HL-60/S4 (cell line): Measurements from ENCODE around the gene TRAPPC1.

Experiments used
- in situ Hi-C: fragments of 300-500 bp; cut with MboI; formaldehyde crosslinking; loops from 2 replicates; pipeline ENCODE4 v1.14.3; 2022; ENCODE audit warnings: low sequenced_read_pairs

The TRAPPC1 gene

DNA sequence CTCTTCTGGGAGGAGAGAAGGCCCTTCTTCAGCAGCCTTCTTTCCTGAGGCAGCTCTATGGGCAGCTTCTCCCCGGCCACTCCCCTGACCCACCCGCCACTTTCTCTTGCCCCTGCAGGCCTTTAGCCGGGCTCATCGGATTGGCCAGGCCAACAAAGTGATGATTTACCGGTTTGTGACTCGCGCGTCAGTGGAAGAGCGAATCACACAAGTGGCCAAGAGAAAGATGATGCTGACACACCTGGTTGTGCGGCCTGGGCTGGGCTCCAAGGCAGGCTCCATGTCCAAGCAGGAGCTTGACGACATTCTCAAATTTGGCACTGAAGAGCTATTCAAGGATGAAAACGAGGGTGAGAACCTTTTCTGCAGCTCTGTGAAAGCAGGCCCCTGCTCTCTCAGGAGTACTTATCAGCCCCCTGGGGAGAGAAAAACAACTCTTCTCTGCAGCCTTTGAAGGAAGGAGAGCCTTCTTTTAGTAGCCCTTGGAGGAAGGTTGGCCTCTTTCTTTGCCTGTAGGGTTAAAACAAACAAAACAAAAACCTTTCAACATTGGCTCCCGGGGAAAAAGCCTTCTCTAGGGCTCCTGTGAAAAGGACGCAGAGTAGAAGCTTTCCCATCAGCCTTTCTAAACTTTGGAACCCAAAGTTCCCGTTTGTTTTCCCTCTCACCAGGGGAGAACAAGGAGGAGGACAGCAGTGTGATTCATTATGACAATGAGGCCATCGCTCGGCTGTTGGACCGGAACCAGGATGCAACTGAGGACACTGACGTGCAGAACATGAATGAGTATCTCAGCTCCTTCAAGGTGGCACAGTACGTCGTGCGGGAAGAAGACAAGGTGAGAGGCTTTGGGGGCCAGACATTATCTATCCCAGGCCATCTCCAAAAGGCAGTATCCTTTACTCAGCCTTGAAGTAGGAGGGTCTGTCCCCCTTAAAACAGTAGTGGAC, 28.3 kb downstream of the TRAPPC1 start:
- in situ Hi-C loops: no loop called here

DNA sequence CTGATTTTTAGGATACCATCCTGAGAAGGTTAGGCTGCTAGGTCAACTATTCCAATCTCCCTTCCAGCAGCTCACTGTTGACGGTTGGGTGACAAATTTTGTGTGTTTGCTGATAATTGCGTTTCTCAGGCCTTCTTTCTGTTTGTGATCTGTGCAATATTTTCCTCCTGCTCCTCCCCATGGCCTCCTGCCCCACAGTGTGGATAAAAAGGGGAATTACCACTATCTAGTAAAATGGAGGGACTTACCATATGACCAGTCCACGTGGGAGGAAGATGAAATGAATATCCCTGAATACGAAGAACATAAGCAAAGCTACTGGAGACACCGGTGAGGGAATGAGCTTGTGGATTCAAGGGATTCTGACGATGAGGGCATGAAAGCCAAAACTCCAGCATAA, 34.0 kb downstream of the TRAPPC1 start:
- in situ Hi-C loops: no loop called here

DNA sequence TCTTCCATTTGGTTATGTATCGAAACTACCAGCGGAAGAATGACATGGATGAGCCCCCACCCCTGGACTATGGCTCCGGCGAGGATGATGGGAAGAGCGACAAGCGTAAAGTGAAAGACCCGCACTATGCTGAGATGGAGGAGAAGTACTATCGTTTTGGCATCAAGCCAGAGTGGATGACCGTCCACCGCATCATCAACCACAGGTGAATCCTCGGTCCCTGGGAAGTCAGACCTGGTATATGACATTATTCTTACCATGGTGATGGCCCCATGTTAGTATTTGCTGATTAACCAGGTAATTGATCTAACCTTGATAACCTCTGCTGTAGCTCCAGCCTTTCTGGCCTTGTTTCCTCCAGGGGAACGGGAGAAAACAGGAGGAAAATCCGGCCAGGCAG, 34.7 kb downstream of the TRAPPC1 start:
- in situ Hi-C loops: no loop called here

DNA sequence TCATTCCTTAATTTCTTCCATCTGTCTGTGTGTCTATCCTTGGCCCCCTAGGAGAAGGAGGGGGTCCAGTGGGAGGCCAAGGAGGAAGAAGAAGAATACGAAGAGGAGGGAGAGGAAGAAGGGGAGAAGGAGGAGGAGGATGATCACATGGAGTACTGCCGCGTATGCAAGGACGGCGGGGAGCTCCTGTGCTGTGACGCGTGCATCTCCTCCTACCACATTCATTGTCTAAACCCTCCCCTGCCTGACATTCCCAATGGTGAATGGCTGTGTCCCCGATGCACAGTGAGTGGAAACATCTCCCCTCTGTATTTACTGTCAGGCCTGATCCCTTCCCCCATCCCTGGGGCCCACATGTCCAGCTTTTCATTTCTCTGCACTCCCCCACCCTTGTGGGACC, 36.9 kb downstream of the TRAPPC1 start:
- in situ Hi-C loops: no loop called here

DNA sequence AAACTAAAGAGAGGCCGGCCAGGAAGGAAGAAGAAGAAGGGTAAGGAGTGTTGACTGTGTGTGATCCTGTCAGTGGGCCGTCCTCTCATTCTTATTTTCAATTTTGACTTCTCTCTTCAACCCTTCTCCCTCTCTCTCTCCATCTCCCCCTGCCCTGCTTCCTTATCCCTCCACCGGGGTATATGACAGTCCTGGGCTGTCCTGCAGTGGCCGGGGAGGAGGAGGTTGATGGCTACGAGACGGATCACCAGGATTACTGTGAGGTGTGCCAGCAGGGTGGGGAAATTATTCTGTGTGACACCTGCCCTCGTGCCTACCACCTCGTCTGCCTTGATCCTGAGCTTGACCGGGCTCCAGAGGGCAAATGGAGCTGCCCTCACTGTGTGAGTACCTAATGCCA, 37.5 kb downstream of the TRAPPC1 start:
- in situ Hi-C loops: no loop called here

DNA sequence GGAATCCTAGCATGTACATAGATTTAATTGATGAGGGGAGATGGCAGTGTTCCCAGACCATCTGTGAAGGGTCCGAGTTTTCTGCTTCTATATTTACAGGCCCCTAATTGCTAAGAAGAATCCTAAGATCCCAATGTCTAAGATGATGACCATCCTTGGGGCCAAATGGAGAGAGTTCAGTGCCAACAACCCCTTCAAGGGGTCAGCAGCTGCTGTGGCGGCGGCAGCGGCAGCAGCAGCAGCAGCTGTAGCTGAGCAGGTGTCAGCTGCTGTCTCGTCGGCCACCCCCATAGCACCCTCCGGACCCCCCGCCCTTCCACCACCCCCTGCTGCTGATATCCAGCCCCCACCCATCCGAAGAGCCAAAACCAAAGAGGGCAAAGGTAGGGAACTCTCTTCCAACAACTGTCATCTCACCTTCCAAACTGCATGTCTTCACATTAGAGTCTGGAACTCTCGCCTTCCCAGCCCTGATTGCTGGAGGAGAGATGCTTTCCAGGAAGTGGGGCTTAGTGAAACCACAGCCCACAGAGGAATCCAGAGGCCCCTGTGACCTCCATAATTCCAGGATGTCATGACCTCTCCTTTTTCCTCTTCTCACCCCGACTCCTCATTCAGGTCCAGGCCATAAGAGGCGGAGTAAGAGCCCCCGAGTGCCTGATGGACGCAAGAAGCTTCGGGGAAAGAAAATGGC, 38.4 kb downstream of the TRAPPC1 start:
- in situ Hi-C loops: no loop called here

DNA sequence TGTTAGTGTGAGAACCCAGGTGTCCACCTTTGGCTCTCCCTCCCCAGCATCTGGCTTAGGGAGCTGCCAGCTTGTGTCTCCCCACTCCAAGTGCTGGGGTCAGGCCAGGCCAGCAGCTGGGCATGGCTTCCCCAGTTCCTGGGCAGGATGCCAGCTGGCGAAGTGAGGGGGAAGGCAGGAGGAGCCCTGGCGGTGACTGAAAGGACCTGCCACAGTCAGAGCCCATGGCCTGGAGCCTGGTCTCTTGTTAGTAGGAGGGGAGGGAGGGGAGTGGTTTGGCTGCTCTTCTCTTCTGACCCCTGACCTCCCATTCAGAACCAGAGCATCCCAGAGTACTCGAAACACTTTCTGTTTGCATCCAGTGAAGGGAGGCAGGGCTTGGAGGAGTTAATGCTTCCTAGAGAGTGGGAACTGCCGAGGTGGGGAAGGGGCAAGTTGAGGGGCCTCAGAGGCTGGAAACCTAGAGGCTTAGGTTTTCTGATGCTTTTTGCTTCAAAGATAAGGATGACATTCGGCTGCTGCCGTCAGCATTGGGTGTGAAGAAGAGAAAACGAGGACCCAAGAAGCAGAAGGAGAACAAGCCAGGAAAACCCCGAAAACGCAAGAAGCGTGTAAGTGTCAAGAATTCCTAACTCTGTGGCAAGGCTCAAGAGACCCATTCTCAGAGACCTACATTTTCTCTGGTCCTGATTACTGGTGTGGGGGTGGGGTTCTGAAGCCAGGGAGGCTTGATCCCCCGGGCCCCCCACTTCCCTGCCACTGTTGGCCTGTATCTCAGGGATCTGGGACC, 42.4 kb downstream of the TRAPPC1 start:
- in situ Hi-C loops: no loop called here

DNA sequence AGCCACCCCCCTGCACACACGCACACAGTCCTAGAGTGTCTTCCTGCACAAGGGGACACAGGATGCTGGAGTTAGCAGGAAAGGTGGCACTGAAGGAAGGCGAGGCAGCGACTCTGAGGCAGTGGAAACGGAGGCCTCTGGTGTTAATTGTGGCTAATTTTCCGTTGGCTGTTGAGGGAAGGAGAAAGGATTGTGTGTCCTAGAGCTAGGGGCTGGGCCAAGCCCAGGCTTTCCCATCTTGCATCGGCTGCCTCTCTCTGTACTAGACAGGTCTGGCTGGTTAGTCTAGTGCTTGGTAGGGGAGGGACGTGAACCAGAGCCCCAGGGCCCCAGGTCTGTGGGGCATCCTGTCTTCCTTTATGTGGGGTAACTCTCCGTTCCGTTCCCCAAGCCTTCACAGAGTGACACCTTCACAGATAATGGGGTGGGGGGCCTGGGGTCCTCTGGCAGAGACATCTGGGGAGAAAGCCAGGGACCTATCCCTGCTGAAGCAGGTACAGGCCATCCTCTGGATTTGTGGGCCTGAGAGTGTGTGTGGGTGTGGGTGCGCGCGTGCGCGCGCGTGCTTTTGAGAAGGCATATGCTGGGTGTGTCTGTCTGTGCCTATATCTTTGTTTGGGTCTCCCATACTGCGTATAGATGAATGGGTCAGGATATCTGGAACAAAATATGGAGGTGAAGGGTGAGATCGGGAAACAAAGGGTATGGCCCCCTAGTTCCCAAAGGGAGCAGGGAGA, 43.4 kb downstream of the TRAPPC1 start, which contains the start of gene CHD3:
Gene CHD3 (plus strand): TSS at position 606 of the 737 bp plus-strand sequence. CDS start 212 bp downstream, outside the sequence.
- in situ Hi-C loops: no loop called here

DNA sequence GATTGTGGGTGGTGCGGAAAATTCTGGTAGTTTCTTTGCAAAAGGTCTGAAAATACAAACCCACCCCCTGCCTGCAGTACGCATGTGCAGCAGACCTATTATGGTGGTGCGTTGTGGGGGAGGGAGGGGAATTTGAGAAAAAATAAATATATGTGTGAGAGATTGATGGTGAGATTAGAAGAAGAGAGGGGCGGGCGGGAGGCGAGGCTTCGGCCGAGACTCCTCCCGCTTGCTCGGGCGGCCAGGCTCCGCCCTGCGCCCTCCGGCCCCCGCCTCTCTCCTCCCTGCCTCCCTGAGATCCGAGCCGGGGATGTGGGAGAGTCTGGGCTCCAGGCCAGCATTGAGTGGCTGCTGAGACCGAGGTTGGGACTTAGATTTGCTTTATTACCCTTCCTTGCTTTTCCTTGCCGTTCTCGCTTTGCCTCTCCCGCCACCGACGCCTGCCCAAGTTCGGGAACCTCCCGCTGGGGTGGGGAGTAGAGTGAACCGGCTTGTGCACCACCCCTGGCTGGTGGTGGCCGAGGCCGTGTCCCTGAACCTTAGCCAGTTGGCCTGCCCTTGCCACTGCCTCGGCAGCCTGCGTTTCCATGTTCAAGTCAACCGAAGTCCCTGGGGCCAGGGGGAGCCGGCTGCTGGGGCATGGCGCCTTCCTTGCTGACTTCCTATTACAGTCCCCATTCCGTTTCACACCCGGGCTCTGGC, 44.1 kb downstream of the TRAPPC1 start:
- in situ Hi-C loops: no loop called here

DNA sequence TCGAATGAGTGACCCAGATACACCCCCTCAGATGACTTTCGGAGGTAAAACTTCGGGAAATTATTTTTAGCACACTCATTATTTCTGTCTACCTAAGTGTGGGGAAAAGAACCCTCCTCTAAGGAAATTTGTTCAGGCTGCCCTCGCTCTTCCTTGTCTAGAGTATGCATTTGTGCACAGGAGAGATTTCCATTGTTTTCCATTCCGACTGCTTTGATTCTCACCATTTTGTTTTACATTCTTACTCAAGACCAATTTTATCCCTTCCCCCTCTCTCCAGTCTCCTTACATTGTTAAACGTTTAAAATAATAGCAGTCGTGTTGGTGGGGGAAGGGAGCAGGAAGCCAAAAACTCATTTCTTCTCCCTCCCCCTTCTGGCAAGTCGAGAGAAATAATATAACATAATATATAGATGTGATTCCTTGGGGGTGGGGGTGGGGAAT, 44.7 kb downstream of the TRAPPC1 start:
- in situ Hi-C loops: no loop called here

DNA sequence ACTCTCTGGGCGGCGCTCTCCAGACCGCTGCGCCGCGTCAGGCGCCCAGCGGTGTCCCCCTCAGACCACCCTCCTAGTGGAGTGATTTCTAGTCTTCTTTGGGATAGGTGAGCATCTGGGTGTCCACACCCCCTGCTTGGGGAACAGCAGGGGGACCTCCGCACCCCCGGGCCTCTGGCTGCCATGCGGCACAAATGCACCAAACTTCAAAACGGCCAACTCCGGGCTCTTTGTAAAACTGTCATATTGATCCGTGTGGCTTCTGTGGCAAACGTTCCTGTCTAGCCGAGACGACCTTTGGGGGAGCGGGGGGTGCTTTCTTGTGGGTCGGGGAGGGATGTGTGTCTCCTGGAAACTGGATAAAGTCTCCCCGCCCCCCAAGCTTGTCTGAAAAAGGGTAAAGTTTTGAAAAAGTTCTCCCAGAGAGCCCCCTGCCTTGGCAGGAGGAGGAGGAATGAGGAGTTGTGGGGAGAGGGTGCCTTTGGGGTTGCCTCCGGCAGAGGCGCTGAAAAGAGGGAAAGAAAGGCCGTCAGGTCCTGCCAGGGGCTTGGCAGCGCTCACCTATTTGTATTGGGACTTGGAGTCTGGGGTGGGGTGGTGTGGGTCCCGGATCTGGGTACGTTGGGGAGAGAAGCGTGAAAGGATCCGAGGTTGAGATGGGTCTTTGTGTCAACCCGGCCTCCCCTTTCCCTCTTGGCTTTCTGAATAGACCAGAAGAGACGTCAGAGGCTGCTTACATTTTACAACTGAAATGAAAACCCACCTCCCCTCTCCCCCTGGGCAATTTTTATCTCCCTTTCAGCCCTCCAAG, 45.3 kb downstream of the TRAPPC1 start:
- in situ Hi-C loops: no loop called here

DNA sequence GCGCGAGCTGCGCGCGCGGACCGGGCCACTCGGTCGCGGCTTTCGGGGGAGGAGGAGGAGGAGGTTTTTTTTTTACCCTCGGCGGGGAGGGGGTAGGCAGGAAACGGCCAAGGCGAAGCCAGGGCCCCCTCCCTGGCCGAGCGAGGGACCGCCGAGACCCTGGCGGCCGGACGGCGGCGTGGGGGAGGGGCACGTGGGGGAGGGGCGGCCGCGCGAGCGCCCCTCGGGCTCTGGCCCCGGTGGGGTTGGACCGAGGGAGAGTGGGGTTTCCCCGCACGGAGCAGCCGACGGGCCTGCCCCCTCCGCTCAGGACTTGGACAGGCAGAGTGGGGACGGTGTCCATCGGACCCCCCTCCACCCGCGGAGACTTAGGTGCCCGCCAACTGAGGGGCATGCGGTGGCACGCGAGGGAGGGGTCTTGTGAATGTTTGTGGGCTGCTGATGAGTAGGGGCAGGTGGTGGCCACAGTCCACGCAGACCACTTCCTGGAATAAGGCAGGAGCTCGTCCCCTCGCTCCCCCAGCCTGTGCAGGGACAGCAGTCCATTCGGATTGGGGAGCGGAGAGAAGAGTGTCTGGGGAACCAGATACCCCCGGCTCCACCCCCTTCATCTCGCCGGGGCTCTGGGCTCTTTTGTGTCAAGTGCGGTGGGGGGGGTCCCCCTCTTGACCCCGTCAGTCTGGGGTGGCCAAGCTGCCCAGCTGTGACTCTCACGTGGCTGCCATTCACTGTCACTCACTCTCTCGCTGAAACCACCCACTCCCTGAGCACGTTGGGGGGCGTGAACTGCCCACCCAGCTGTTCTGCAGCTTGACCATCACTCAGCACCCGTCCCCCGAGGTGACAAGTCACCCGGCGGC, 46.1 kb downstream of the TRAPPC1 start:
- in situ Hi-C loops: no loop called here

DNA sequence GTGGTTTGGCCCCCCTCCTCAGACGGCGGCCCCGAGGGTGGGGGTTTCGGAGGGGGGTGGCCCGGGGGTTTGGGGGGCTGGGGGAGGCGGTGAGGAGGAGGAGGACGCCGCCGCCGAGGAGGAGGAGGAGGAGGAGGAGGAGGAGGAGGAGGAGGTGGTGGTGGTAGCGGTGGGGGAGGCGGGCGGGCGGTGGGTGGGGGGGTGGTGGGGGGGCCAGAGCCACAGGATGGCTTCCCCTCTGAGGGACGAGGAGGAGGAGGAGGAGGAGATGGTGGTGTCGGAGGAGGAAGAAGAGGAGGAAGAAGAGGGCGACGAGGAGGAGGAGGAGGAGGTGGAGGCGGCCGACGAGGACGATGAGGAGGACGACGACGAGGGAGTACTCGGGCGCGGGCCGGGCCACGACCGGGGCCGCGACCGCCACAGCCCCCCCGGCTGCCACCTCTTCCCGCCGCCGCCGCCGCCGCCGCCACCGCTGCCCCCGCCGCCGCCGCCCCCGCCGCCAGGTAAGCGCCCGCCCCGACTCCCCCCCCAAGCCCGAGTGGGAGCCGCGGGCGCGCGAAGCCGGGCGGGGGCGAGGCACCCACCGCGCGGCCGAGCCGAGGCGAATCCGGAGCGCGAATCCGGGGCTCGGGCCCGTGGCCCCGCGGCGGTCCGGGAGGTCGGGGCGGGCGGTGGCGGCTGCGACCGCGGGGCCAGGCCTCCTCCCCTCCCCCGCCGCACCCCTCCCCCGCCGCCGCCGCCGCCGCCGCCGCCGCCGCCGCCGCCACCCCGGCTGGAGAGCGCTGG, 47.0 kb downstream of the TRAPPC1 start:
- in situ Hi-C loops: no loop called here

DNA sequence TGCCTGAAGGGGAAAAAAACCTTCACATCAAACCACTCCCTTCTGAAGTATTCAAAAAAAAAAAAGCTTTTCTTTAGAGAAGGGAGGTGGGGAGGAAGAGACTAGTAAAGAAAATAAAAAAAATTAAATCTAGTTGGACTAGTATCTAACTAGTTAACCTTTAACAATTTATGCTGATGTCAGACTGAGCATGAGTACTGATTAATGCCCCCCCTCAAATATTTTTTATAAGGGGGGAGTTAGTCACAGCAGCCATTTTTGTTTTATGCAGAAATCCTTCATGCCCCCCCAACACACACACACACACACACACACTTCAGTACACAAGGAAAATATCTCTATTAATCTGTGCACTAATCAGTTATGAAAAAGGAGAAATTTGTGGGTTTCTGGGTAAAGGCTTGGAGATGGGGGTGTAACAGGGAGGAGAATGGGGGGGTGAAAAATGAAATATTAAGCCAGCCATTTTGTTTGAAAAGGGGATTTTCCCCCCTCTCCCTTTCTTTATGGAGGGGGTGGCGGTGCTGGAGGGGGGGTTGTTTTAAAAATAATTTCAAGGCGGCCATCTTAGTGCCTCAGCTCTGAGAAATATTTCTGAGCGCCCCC, 47.9 kb downstream of the TRAPPC1 start:
- in situ Hi-C loops: no loop called here

DNA sequence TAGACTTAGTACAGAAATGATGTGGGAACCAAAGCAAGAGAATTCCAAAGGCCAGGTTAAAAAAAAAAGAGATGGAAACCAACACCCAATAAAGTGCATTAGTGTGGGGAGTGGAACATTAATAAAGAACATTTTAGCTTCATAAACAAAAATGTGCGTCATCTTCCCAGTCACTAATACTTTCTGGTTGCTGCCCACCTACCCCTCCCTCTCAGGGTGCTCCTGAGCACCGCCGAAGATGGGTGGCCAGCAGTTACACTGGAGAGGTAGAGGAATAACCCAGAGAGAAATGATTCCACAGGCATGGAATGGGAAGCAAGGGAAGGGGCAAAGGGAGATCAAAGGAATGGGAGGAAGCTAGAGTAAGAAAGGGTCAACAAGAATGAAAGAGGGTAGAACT, 49.1 kb downstream of the TRAPPC1 start:
- in situ Hi-C loops: no loop called here

DNA sequence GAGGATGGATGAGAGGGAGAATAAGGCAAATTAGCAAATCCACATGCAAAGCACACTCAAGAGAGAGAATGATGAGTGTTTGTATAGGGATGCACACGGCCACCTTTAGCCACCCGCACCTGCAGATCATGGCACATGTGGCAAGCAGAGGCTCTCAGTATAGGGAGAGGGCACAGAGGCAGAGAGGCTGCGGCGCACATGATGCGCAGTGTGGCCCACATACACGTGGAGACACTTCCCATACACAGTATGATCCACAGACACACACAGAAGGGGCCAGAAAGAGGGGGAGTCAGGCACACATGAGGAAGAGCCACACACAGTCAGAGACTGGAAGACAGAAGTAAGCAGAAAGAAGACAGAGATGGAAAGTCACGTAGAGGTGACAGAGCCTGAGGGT, 49.7 kb downstream of the TRAPPC1 start:
- in situ Hi-C loops: no loop called here
